GM19452 (cell line): ENCODE results near the gene GSTA2.
"Not testable (repeated sequence)": the region's sequence is repeated elsewhere in the genome, so short reads cannot be mapped to it uniquely, and the experiment has no call there.

Experiments used
- ATAC-seq: cut with Tn5 transposase; IDR thresholded peaks from one replicate; pipeline ENCODE4 v1.9.1; 2021; ENCODE audit not compliant: unreplicated experiment

The GSTA2 gene

DNA sequence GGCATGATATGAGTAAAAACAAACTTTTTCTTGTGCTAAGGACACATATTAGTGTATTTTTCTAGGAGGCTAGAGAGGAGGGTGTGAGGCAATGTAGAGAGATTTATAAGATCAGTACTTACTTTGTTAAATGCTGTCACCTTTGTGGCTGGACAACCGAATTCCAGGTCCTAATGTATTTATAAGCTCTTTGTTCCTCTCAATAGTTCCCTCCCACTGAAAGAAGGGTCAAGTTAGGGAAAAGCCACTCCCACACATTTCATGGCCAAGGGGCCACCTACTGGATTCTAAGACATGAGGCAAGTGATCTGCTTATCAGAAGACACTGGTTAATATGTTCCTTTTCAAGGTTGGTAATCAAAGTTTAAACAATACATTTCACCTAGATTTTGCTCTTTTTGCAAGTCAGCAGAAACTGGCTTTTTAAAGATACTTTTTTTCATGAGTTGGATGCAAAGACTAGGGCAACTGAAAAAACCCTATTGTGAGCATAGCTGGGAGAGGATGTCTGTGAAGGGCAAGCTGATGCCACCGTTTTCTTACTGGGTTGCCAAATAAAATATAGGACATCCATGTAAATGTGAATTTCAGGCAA lies at the start of gene GSTA2:
TSS of gene GSTA2 (minus strand) at position 154 of the 595 bp plus-strand sequence. CDS start 5,528 bp downstream, outside the sequence.
- ATAC-seq: not testable (repeated sequence)

DNA sequence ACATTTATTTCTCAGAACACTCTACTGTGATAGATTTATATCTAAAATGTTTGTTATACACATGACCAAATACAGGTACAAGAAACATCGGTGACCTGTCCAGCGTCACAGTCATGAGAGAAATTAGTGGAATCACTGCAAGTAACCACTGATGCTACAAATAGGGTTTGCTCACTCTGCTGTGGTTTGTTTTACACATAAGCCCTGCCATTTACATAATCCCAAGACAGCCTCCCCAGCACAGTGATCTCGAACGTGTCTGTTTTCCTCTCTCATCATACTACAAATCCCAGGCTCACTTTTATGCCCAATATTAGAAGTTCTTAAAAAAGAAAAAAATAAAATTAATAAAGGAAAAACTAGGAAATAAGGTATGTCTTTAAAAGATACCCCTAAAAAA lies 46.5 kb upstream of the GSTA2 start:
- ATAC-seq: not testable (repeated sequence)

DNA sequence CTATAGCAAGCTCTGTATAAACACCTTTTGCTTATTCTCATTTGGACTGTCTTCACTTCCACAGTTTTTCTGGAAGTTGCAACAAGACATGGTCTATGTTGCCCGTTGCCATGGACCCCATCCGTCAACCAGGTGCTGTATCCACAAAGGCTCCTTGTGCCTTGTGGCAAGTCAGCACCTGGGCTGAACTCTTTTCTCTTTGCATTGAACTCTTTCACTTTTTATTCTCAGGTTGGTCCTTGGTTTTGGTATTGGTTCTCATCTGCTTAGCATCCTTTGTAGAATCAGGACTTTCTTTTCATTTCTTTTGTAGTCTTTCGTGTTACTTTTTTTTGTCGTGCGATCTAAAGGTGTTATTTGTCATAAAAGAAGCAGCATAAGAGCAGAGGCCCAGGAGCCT lies 45.4 kb upstream of the GSTA2 start:
- ATAC-seq: no peak

DNA sequence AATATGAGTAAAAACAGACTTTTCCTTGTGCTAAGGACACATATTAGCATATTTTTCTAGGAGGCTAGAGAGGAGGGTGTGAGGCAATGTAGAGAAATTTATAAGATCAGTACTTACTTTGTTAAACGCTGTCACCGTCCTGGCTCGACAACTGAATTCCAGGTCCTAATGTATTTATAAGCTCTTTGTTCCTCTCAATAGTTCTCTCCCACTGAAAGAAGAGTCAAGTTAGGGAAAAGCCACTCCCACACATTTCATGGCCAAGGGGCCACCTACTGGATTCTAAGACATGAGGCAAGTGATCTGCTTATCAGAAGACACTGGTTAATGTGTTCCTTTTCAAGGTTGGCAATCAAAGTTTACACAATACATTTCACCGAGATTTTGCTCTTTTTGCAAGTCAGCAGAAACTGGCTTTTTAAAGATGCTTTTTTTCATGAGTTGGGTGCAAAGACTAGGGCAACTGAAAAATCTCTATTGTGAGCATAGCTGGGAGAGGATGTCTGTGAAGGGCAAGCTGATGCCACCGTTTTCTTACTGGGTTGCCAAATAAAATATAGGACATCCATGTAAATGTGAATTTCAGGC lies 40.5 kb upstream of the GSTA2 start, which contains the start of gene GSTA1:
TSS of gene GSTA1 (minus strand) at position 149 of the 588 bp plus-strand sequence. CDS start 4,549 bp downstream, outside the sequence.
- not testable (repeated sequence) for ATAC-seq

DNA sequence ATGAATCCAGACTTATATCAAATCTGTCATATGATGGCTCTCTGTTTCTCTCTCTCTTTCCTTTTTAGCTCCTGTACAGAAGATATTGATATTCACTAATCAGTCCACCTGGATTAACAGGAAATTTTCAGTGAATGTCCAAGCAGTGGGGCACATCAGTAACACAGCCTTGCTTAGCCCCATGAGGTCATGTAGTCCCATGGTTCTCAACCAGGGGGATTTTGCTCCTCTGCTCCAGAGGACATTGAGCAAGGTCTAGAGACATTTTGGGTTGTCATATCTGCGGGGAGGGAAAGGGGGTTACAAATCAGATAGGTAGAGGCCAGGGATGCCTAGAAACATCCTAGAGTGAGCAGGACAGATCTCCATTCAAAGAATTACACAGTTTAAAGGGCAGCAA lies 39.5 kb upstream of the GSTA2 start:
- no peak for ATAC-seq

DNA sequence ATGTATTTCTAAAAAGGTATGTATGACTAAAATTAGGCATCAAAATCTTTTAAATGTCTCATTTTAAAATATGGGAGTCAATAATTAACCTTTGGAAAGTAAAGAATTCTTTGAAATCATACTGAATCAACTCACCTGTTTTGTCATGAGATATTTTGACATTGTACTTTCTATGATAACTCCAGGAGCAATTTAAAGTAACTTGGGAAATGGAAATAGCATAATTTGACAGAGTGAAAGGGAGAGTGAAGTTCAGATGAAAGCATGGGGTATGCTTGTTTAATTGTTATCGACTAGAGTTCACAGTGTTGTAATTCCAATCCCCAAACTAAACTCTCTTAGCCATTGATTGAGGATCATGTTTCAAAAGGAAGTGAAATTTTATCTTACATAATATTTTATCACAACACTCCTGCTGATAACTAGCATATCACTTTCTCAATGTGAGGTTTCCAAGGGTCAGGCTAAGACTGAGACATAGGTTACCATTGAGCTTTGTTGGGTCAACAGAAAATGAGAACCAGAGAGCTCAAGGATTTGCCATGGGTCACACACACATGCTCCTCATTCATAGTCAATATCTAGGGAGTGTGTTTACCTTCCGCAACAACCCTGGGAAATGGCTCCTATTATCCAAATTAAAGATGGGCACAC lies 38.0 kb upstream of the GSTA2 start:
- no peak for ATAC-seq

DNA sequence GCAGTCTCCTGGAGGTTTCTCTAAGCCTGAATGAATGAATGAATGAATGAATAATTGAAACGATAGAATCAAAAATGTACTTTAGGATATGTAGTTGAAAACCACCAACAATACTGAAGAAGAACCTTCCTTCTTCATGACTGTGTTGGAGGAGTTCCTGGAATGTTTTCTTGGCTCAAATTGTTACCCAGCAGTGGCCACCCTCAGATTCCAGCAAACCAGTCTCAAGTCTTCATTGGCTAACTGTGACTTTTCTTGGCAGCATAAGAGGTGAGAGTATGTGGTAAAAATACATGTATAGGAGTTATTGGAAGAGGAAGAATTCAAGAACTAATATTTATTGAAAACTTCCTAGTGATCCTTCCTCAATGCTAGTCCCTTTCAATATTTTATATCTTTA lies 36.0 kb upstream of the GSTA2 start:
- not testable (repeated sequence) for ATAC-seq

DNA sequence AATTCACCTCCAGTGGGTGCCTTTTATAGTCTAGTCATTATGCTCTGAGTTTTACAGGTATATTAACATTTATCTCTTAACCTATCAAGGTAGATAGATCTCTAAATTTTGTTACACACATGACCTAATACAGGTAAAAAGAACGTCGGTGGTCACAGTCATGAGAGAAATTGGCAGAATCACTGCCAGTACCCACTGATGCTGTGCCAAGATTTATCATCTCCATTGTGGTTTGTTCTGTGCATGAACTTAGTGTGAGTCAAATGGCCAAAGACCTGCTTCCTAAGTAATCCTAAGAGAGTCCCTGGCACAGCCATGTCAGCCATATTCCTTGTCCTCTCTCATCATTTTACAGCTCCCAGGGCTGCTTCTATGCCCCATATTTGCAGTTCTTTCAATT lies 31.1 kb upstream of the GSTA2 start:
- not testable (repeated sequence) for ATAC-seq

DNA sequence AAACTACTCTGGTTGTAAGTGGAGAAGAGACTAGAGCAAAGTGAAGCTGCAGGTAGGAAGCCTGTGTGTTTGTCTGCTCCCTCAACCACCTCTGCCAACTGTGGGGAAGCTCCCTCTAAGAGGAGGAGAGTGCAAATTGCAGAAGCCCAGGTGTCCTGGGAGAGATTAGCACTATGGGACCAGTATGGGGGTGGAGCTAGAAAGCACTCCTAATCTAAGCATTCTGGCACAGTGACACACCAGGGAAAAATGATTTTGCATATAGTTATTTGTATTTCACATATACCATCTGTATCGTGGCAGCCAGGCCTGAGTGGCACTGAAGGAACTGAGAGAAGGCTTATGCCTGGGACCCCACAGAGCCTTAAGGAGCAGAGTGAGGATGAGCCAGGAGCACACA lies 27.6 kb upstream of the GSTA2 start:
- ATAC-seq: no peak

DNA sequence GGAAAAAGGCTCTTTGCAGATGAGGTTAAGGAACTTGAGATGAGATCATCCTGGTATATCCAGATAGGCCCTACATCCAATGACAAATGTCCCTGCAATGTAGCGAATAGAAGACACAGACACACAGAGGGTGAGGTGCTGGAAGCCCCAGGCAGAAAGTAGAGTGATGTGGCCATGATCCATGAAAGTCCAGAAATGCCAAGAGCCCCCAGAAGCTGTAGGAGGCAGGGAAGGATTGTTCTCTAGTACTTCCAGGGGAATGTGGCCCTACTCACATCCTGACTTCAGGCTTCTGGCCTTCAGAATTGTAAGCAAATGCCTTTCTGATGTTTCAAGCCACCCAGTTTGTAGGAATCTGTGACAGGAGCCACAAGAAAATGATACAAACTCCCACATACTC lies 26.4 kb upstream of the GSTA2 start:
- ATAC-seq: not testable (repeated sequence)

DNA sequence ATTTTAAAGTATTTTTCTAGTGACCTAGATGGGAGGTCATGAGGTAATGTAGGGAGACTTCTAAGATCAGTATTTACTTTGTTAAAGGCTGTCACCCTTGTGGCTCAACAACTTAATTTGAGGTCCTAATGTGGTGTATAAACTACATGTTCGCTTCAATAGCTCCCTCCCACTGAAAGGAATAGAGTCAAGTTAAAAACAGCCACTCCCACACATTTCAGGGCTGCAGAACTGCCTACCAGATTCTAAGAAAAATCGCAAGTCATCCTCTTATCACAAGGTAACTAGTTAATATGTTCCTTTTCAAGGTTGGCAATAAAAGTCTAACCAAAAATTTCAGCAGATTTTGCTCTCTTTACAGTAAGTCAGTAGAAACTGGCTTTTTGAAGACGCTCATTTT lies 25.2 kb upstream of the GSTA2 start:
- no peak for ATAC-seq

DNA sequence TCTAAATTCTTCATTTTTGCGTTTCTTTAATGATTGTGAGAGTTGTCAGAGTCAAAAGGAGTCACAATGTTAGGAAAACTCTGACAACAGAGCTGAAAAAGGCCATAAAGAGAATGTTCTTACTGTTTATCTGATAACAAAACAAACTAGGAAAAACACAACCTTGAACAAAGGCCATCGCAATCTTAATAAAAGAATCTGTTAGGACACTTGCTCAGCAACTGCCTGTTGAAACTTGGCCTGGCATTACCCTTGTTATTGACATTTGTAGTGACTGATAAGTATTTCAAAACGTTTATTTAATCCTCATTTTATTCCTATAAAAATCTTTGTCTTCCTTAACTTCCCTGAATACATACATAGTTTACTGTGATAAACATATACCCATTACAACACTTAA lies 24.6 kb upstream of the GSTA2 start:
- ATAC-seq: no peak

DNA sequence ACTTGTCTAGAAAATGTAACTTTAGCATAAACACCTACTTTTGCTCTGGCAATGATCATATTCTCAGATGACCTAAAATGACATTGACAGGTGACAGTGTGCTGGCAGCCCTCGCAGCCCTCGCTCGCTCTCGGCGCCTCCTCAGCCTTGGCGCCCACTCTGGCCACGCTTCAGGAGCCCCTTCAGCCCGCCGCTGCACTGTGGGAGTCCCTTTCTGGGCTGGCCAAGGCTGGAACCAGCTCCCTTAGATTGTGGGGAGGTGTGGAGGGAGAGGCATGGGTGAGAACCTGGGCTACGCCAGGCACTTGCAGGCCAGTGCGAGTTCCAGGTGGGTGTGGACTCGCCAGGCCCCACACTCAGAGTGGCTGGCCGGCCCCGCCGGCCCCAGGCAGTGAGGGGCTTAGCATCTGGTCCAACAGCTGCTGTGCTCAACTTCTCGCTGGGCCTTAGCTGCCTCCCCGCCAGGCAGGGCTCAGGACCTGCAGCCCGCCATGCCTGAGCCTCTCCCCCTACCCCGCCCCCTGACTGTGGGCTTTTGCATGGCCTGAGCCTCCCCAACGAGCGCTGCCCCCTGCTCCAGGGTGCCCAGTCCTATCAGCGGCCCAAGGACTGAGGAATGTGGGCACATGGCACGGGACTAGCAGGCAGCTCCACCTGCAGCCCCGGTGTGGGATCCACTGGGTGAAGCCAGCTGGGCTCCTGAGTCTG lies 23.1 kb upstream of the GSTA2 start:
- ATAC-seq: no peak

DNA sequence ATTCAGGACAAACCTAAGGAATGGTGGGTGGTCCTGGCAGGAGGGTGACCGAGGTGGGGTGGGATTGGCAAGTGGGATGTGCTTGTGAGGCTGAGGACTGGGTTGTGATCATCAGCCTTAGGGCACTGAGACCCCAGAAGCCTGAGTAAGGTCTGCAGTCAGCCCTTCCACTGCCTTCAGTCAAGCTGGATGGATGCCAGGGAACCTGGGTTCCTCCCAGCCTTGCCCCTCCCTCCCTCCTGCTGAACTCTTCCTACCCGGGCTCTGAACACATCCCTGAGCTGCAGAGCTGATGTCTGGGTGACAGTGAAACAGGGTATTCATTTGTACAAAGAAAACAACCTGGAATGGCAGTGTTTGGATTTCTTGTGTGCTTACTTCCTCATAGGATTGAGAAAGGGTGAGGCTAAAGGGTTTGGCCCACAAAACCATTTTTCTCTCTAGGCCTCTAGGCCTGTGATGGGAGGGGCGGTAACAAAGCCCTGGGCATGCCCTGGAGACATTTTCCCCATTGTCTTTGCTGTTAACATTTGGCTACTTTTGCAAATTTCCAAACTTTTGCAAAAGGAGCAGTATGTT lies 19.5 kb upstream of the GSTA2 start:
- not testable (repeated sequence) for ATAC-seq

DNA sequence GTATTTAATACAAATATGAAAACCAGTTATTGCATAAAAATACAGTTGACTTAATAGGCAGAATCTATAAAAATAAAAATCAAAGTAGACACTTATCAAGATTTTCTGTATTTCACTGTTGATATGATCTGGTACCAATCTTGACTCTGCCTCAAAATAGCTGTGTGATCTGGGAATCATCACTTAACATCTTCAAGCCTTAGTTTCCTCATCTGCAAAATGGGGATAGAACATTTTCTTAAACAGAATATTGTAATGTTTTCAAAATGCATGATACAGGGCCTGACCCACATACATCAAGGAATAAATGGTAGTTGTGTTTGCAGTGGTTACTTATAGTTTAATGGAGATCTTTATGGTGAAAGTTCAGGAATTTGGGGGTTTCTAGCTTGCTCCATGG lies 18.9 kb upstream of the GSTA2 start:
- not testable (repeated sequence) for ATAC-seq

DNA sequence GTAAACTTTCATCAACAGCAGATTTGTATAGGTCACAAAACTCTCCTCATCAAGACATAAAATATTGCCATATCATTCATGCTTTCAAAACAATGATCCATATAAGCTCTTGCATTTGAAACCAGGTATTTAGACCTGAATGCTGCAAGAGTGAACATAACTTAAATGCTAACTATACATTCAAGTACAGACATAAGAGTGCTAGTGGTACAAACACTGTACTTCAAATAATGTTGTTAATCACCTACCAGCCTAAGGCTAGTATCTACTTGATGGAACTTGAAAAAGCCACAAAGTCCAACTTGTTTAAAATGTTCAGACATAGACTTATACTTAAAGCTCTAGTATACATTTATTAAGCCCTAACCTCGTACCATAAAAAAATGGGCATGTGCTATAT lies 16.0 kb upstream of the GSTA2 start:
- ATAC-seq: no peak

DNA sequence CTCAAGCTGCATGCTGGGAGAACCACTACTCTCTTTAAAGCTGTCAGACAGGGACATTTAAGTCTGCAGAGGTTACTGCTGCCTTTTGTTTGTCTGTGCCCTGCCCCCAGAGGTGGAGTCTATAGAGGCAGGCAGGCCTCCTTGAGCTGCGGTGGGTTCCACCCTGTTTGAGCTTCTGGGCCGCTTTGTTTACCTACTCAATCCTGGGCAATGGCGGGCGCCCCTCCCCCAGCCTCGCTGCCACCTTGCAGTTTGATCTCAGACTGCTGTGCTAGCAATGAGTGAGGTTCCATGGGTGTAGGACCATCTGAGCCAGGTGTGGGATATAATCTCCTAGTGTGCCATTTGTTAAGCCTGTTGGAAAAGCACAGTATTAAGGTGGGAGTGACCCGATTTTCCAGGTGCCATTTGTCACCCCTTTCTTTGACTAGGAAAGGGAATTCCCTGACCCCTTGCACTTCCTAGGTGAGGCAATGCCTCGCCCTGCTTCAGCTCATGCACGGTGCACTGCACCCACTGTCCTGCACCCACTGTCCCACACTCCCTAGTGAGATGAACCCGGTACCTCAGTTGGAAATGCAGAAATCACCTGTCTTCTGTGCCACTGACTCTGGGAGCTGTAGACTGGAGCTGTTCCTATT lies 13.6 kb upstream of the GSTA2 start:
- not testable (repeated sequence) for ATAC-seq

DNA sequence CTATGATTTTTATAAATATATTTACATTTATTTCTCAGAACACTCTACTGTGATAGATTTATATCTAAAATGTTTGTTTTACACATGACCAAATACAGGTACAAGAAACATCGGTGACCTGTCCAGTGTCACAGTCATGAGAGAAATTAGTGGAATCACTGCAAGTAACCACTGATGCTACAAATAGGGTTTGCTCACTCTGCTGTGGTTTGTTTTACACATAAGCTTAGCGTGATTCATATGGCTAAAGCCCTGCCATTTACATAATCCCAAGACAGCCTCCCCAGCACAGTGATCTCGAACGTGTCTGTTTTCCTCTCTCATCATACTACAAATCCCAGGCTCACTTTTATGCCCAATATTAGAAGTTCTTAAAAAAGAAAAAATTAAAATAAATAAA lies 6.1 kb upstream of the GSTA2 start:
- not testable (repeated sequence) for ATAC-seq

DNA sequence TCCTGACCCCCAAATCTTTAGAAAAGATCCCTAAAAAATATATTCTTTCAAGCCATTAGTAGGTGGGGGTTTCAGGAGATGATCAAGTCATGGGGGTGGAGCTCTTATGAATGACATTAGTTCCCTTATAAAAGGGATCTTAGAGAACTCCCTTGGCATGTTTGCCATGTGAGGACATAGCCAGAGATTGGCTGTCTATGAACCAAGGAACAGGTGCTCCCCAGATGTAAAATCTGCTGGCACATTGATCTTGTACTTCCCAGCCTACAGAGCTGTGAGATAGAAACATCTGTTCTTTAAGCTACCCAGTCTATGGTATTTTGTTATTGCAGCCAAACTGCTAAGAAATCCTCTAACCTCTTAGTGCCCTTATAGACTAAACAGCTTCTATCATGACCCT lies 4.4 kb upstream of the GSTA2 start:
- ATAC-seq: not testable (repeated sequence)

DNA sequence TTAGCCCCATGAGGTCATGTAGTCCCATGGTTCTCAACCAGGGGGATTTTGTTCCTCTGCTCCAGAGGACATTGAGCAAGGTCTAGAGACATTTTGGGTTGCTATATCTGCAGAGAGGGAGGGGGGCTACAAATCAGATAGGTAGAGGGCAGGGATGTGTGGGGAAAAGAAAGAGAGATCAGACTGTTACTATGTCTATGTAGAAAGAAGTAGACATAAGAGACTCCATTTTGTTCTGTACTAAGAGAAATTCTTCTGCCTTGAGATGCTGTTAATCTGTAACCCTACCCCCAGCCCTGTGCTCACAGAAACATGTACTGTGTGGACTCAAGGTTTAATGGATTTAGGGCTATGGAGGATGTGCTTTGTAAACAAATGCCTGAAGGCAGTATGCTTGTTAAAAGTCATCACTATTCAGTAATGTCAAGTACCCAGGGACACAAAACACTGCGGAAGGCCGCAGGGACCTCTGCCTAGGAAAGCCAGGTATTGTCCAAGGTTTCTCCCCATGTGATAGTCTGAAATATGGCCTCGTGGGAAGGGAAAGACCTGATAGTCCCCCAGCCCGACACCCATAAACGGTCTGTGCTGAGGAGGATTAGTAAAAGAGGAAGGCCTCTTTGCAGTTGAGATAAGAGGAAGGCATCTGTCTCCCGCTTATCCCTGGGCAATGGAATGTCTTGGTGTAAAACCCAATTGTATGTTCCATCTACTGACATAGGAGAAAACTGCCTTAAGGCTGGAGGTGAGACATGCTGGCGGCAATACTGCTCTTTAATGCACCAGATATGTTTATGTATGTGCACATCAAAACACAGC lies 1.4 kb downstream of the GSTA2 start:
- ATAC-seq: not testable (repeated sequence)
